Measurements from ENCODE around the gene MON1A. TPM values are rescaled to one million over a fixed set of nuclear protein-coding genes. Genes with fewer than 3 reads are reported as not detected.

The MON1A gene
- total RNA-seq, 1 donor from 2014 or later, result 11.0 TPM

DNA sequence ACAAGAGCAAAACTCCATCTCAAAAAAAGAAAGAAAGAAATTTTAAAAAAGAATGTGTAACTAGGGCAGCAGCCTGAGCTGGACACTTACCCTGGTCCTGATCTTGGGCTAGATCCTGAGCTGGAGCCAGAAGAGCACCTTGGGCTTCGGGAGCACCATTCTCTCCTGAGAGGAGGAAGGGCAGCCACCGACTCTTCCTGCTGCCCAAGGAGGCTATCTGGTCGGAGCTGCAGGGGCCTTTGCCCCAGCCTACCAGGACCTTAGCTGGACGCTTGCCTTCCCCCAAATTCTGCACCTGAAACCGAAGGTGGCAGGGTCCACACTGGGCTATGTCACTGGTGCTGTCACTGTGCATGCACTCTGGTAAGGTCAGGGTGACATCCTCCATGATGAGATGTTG, 53.0 kb downstream of the MON1A start:
- no peaks in the 10 kb centered on the region for H3K9me3 Mint-ChIP-seq (ENCODE audit: low read depth)
- H3K4me3 Mint-ChIP-seq (ENCODE audit: unreplicated experiment), result no peak overlapping the region
- H3K27me3 Mint-ChIP-seq (ENCODE audit: low read depth), result peaks cover 4% of the 10 kb centered on the region
- no peaks in the 10 kb centered on the region for H3K36me3 Mint-ChIP-seq (ENCODE audit: low read depth)
- H3K4me1 Mint-ChIP-seq (ENCODE audit: low read depth), result no peaks in the 10 kb centered on the region
- no peak overlapping the region for H3K27ac Mint-ChIP-seq (ENCODE audit: unreplicated experiment)
- DNase-seq (ENCODE audit: low spot score), result no peak
- TF ChIP-seq, protein P1, sequence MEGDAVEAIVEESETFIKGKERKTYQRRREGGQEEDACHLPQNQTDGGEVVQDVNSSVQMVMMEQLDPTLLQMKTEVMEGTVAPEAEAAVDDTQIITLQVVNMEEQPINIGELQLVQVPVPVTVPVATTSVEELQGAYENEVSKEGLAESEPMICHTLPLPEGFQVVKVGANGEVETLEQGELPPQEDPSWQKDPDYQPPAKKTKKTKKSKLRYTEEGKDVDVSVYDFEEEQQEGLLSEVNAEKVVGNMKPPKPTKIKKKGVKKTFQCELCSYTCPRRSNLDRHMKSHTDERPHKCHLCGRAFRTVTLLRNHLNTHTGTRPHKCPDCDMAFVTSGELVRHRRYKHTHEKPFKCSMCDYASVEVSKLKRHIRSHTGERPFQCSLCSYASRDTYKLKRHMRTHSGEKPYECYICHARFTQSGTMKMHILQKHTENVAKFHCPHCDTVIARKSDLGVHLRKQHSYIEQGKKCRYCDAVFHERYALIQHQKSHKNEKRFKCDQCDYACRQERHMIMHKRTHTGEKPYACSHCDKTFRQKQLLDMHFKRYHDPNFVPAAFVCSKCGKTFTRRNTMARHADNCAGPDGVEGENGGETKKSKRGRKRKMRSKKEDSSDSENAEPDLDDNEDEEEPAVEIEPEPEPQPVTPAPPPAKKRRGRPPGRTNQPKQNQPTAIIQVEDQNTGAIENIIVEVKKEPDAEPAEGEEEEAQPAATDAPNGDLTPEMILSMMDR (IDR thresholded peaks at IDR 0.05), result no peak

DNA sequence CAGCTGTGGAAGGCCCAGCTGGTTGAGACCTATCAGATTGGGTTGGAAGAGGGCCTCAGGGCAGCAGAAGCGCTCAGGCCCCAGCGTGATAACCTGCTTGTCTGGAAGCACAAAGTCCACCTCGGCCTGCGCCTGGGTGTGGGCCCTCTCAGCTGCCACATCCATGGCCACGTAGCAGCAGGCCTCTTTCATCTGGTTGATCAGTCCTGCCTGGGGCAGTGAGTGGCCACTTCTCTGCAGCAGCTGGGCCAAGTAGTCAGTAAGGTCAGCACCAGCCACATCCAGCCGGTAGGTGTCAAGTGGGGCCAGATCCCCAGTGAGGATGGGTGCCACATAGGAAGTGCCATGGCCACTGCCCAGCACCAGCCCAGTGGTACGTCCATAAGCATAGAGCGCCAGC, 56.0 kb downstream of the MON1A start:
- H3K4me3 Mint-ChIP-seq (ENCODE audit: unreplicated experiment), result no peak overlapping the region
- DNase-seq (ENCODE audit: low spot score), result no peak
- H3K27me3 Mint-ChIP-seq (ENCODE audit: low read depth), result peaks cover 8% of the 10 kb centered on the region
- H3K36me3 Mint-ChIP-seq (ENCODE audit: low read depth), result no peaks in the 10 kb centered on the region
- no peaks in the 10 kb centered on the region for H3K9me3 Mint-ChIP-seq (ENCODE audit: low read depth)
- TF ChIP-seq, protein P1 (IDR thresholded peaks at IDR 0.05), result no peak
- no peaks in the 10 kb centered on the region for H3K4me1 Mint-ChIP-seq (ENCODE audit: low read depth)
- no peak overlapping the region for H3K27ac Mint-ChIP-seq (ENCODE audit: unreplicated experiment)

DNA sequence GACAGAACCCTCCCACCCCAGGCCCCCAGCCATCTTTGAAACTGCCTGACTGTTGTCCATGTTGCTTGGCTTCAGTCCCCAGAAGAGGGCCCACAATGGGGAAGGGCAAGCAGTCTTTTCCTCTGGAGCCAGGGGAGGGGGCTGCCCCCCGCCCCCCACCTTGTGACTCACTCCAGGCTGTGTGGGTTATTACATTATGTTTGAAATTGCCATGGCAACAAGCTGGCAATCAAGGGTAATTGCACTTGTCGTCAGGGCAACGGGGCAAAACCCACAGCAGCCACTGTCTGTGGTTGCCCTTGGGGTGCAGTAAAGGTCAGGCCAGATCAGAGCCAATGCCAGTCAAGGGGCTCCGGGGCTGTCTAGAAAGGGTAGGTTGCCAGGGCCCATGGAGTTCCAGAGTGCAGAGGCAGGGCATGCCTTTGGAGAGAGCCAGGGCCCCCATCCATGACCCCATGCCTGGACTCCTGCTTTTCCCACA, 56.8 kb downstream of the MON1A start:
- Mint-ChIP-seq H3K27me3 (ENCODE audit: low read depth) (peaks cover 12% of the 10 kb centered on the region), H3K36me3 (ENCODE audit: low read depth) (no peaks in the 10 kb centered on the region), H3K4me1 (ENCODE audit: low read depth) (no peaks in the 10 kb centered on the region), H3K4me3 (ENCODE audit: unreplicated experiment) (no peak overlapping the region), H3K27ac (ENCODE audit: unreplicated experiment) (no peak overlapping the region), H3K9me3 (ENCODE audit: low read depth) (no peaks in the 10 kb centered on the region)
- TF ChIP-seq, protein P1 (IDR thresholded peaks at IDR 0.05), result no peak
- no peak for DNase-seq (ENCODE audit: low spot score)

DNA sequence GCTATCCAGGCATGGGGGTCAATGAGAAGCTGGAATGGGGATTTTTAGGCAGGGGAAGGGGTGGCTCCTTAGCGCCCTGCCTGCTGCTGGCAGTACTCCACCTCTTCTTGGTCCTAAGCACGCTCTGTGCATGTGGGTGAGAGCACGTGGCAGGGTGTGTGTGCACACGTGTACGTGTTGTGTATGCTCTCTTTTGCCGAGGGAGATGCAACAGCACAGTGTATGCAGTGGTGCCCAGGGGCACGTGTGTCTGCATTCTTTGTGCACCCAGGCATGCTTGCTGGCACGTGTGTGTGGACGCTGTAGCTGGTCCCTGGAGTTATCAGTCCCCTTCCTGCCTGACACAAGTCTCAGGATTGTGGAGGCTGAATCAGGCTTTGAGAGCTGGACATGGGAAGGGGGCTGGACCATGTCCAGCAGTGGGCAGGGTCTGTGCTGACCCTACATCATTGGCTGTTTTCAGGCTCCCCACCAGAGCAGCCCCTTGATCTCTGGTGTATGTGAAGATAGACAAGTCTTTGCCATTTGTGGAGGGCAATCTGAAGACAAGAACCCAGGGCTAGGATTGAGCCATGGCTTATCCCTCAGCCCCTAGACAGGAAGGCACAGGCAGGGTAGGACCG, 58.0 kb downstream of the MON1A start:
- H3K27me3 Mint-ChIP-seq (ENCODE audit: low read depth), result peaks cover 19% of the 10 kb centered on the region
- H3K9me3 Mint-ChIP-seq (ENCODE audit: low read depth), result no peaks in the 10 kb centered on the region
- TF ChIP-seq, protein P1 (IDR thresholded peaks at IDR 0.05), result no peak
- no peak overlapping the region for H3K27ac Mint-ChIP-seq (ENCODE audit: unreplicated experiment)
- H3K4me1 Mint-ChIP-seq (ENCODE audit: low read depth), result no peaks in the 10 kb centered on the region
- H3K36me3 Mint-ChIP-seq (ENCODE audit: low read depth), result no peaks in the 10 kb centered on the region
- no peak overlapping the region for H3K4me3 Mint-ChIP-seq (ENCODE audit: unreplicated experiment)
- no peak for DNase-seq (ENCODE audit: low spot score)

DNA sequence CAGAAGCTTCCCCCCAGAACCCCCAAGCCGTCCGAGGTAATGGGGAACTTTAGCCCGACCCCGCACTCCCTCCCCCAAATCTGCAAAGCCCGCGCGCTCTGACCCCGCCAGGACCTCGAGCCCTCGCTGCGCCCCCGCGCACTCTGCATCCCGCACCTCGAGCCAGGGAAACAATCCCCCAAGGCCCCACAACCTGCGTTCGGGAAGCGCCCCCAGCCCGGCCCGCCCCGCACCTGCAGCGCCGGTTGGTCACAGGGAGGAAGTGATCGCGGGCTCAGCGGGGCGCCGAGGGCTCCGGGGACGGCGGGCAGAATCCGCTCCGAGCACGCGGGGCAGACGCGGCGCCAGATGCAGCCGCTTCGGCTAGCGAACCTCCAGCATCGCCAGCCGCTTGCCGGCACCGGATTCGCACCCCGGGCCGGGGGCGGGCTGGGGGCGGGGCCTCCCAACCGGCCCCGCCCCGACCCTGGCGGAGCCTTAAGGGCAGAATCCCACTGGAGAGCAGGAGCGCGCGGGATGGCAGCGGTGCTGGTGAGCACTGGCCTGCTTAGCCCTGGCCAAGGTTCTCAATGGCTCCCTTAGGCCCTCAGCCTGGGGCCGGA, 60.0 kb downstream of the MON1A start, which contains the start of gene CAMKV:
Gene CAMKV, minus strand, starts transcription at position 382 of the 602 bp plus-strand sequence. CDS start 7,518 bp downstream, outside the sequence.
- Mint-ChIP-seq H3K36me3 (ENCODE audit: low read depth) (no peaks in the 10 kb centered on the region), H3K4me3 (ENCODE audit: unreplicated experiment) (peak within 1 kb of the TSS; percentile 42), H3K9me3 (ENCODE audit: low read depth) (no peaks in the 10 kb centered on the region), H3K27ac (ENCODE audit: unreplicated experiment) (no peak within 1 kb of the TSS), H3K4me1 (ENCODE audit: low read depth) (no peaks in the 10 kb centered on the region), H3K27me3 (ENCODE audit: low read depth) (peaks cover 26% of the 10 kb centered on the region)
- TF ChIP-seq, protein P1 (IDR thresholded peaks at IDR 0.05), result no peak
- DNase-seq (ENCODE audit: low spot score), result no peak

Data from chondrocyte (in vitro differentiated cells).